GM12801 (cell line): ENCODE data around the gene TIPIN.

ENCODE experiments used
- TF ChIP-seq, protein P1 (sequence below): IDR thresholded peaks from one replicate; pipeline ENCODE4 v1.5.1; 2011; ENCODE audit warnings: control low read depth; ENCODE audit not compliant: insufficient read length; ENCODE audit errors: extremely low read depth

Gene TIPIN

GRCh38 chr15:66327736-66328135 is 28.7 kb downstream of the TIPIN start:
- TF ChIP-seq, protein P1, sequence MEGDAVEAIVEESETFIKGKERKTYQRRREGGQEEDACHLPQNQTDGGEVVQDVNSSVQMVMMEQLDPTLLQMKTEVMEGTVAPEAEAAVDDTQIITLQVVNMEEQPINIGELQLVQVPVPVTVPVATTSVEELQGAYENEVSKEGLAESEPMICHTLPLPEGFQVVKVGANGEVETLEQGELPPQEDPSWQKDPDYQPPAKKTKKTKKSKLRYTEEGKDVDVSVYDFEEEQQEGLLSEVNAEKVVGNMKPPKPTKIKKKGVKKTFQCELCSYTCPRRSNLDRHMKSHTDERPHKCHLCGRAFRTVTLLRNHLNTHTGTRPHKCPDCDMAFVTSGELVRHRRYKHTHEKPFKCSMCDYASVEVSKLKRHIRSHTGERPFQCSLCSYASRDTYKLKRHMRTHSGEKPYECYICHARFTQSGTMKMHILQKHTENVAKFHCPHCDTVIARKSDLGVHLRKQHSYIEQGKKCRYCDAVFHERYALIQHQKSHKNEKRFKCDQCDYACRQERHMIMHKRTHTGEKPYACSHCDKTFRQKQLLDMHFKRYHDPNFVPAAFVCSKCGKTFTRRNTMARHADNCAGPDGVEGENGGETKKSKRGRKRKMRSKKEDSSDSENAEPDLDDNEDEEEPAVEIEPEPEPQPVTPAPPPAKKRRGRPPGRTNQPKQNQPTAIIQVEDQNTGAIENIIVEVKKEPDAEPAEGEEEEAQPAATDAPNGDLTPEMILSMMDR, result no peak

- TF ChIP-seq, protein P1, result no peak
Observed at GRCh38 chr15:66326051-66326450, 30.4 kb downstream of the TIPIN start.

GRCh38 chr15:66323312-66323928 is 33.1 kb downstream of the TIPIN start:
- TF ChIP-seq, protein P1, result no peak

GRCh38 chr15:66312144-66312543 is 44.3 kb downstream of the TIPIN start:
- TF ChIP-seq, protein P1, result no peak

DNA sequence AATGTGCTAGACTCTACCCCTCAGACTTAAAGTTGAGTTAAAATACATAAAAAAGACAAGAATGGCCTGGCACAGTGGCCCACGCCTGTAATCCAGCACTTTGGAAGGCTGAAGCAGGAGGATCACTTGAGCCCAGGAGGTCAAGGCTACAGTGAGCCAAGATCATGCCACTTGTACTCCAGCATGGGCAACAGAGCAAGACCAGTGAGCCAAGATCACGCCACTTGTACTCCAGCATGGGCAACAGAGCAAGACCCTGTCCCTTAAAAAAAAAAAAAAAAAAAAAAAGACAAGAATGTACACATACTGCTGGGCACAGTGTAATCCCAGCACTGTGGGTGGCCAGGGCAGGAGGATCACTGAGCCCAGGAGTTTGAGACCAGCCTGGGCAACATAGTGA is 45.7 kb downstream of the TIPIN start:
- TF ChIP-seq, protein P1, result no peak

DNA sequence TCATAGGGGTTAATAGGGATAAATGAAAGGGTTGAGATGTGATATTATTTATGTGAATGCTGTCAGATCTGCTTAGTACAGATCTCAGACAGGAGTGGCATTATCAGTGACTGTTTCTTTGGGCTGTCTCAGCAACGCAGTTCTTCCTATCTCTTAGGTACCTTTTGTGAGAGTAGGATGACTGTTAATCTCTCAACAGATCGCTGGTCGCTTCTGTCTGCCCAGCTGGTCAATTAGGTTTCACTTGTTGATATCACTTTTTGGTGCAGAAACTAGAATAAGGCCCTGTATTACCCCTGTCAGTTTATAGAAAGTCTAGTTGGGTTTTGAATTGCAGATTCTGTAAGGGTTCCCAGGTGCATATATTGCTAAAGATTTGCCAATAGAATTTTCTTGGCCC is 46.7 kb downstream of the TIPIN start:
- TF ChIP-seq, protein P1, result no peak

DNA sequence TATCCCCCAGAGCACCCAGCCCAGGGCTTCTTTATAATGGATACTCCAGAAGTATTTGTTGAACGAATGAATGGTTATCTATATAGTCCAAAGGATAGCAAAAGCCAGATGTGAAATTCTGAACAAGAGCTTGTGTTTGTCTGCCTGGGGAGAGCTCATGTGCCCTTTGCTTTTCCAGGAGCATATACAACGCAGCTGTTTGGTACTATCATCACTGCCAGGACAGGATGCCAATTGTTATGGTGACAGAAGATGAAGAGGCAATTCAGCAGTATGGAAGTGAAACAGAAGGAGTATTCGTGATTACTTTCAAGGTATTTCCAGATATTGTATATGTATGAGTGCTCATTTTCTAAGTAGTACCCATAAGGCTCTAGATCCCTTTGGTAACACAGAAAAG is 48.0 kb downstream of the TIPIN start:
- TF ChIP-seq, protein P1, result no peak

DNA sequence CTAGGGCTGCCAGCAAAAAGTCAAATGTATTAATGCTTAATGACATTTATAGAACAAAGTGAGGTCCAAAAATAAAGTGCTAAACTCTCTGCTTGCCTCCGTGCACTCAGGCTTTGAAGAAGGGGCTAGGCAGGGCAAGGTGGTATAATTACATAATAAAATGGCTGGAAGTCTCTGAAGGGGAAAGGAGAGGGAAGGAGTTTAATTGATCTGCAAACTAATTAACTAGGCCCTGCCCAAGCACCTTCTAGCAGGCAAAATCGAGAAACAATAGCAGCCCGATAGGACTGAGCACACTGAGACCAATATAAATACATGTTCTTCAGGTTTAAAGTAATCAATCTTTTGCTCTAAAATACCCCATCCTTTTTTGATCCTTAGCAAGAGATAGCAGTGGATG is 50.1 kb downstream of the TIPIN start:
- TF ChIP-seq, protein P1, result no peak
